Activated CD4-positive, alpha-beta T cell treated with anti-CD3 and anti-CD28 coated beads for 1 hour (primary cell): ENCODE measurements around the gene CNTN5.

Source experiments
- DNase-seq: peaks from one replicate; pipeline ENCODE4 v3.0.0-alpha.2; 2020

Gene CNTN5

DNA sequence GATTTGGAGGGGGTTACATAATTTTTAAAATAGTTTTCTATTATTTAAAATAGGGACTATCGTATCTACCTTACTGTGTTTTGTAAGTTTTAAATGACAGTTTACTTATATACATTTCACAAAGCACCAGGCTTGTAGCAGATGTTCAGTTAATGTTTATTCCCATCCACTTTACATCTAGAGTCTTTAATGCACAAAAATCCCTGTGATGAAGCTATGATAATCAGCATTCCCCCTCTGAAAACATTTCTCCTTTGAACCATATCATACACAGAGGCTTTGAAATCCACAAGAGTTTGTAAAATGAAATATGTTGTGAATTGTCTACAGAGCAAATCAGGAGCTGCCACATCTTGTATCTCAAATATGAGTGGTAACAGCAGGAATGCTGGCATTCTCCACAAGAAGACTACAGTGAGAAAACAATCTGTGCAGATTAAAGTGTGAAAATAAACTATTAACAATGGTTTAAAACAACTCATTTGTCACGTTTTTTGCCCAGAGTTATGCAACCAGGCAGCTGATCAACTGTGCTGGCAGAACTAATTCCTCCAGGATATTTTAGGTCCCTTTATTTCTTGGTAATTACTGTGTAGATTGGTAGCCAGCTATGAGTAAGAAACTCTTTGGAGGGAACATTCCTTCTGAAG is 967.2 kb downstream of the CNTN5 start:
- DNase-seq: no peak

- no peak for DNase-seq
These were observed 967.7 kb downstream of the CNTN5 start for GRCh38 chr11:99988471-99988837.

DNA sequence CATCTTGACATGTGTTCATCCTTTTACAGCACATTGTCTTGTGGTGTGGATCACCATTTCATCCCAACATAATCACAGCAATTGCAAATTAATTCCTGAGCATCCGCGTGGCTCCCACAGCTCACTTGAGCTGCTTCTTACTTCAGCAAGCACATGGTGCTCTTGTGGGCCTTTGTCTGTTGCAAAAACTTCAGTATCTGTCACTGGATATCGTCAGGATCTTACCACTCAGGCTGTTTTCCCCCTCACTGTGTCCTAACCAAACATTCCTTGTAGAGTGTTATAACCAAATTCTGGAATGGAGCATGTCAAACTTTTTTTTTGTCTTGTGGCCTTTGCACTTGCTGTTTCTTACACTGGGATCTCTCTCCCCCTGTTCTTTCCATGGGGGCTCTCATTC is 983.2 kb downstream of the CNTN5 start:
- DNase-seq: no peak

GRCh38 chr11:100004541-100004940 is 983.8 kb downstream of the CNTN5 start:
- DNase-seq: no peak

DNA sequence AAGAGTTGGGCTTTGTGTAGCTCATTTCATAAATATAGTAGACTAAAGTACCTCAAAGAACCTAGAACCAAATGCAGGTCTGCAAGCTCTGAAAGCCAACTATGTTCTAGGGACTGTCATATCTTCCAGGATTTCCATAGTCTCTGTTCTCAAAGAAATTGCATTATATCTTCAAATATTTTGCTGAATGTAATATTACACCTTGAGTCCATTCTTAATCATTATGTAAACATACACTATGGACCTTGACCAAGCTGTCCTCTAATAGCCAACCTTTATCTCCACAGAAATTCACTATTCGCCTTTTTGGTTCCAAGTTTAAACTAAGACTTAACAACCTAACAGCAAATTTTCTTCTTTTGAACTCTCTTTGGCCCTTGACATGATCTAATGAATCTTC is 987.7 kb downstream of the CNTN5 start:
- no peak for DNase-seq

- DNase-seq: no peak
These were observed 989.0 kb downstream of the CNTN5 start for GRCh38 chr11:100009728-100010127.

DNA sequence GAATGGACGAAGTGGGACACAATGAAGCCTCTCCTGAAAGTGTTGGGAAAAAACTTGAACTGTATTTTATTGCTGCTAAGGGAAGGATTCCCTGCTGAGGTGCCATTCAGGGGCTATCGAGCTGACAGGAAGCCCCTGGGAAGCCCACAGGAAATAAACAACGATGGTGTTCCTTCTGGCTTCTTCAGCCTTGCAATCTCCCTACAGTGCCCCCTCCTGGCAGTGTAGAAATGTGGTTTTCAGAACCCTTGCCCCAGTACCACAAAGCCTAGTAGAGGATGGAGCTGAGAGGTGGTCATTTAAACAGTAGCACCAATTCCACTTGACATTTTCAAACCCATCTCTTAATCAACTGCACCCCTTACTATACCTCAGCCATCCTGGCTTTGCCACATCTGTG is 989.6 kb downstream of the CNTN5 start:
- no peak for DNase-seq

DNA sequence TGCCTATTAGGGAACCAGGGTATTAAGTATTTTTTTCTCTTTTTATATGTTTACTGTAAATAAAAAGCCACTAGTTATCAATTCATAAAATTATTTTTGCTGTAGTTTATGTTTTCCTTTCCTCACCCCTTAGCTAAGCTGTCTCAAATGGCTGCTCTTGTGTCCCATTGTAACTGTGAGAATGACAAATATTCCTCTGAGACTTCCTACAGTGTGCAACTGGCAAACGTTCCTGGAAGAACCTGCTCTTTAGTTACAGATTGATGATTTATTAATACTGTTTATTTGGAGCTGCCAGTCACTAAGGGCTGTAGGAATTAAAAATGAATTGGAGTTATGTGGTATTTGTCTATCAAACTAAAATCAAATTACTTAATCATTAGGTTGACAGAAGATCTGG is 990.9 kb downstream of the CNTN5 start:
- no peak for DNase-seq

- no peak for DNase-seq
These were observed 992.3 kb downstream of the CNTN5 start for GRCh38 chr11:100013011-100013410.

DNA sequence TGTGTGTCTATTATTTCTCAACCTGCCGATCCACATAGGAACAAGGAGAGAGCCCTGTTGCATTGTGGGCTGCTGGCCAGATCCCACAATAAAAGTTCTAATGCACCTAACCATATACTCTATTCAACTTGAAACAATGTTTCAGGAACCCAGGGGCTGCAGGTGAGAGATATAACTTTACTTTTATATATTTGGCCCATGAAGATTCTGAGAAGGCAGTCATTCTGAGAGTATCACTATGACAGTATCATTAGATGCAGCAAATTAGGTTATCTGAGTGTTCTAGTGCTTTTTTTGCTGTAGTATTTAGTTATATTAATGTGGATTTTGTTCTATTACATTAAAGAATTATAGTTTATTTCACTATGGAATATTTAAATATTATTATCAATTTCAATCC is 1011.2 kb downstream of the CNTN5 start:
- no peak for DNase-seq

- no peak for DNase-seq
These were observed 1040.3 kb downstream of the CNTN5 start for GRCh38 chr11:100061006-100061405.

DNA sequence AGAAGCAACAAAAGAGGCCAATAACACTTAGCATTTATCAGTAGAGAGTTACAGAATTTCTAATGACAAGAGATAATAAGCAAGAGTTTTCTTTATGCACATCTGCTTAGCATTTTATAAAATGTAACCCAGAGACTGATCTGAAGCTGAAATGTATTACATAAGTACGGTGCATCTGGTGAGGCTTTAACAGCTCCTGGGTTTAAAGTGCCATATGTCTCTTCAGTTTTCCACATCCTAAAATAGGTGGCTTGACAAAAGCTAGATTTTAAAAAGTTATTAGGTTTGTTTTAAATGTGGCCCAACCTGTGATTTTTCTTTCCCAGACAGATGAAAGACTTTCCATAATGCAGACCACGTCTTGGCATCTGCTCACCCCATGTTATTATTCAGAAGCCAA is 1045.7 kb downstream of the CNTN5 start:
- DNase-seq: no peak

- no peak for DNase-seq
These were observed 1047.4 kb downstream of the CNTN5 start for GRCh38 chr11:100068116-100068515.

- DNase-seq: no peak
These were observed 1051.4 kb downstream of the CNTN5 start for GRCh38 chr11:100072131-100072530.

GRCh38 chr11:100080381-100080780 is 1059.6 kb downstream of the CNTN5 start:
- DNase-seq: no peak

DNA sequence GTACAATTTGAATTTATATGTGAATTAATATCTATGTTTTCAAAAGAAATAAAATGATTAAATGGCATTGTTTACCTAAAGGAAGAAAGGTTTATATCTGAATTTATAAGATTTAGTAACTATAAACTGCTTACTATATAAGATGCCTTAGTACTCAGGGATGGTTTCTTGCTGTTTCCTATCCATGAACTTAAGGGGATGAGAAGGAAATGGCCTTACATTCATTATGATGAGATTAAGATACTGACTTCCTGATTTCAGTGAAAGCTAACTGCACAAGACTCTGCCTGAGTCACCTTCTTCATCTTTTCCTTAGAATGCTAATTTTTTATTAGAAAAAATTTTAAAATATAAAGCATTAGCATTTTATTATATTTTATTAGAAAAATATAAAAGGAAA is 1060.1 kb downstream of the CNTN5 start:
- no peak for DNase-seq

DNA sequence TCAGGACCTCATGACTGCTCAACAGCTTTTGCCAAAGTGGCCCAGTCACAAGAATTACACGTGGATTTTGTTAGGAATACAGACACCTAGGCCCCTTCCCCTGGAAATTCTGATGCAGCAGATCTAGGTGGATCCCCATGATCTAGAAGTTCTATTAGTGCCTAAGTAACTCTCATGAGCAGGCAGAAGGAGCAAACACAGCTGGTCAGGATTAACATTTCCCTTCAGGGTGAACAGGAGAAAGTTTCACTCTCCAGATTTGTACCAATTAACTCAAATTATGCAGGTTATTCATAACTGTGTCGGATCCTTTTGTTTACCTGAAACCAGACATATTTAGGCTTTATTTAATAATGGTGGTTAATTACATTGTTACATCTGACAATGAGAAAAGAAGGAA is 1072.9 kb downstream of the CNTN5 start:
- DNase-seq: no peak

GRCh38 chr11:100094121-100094865 is 1073.5 kb downstream of the CNTN5 start:
- DNase-seq: no peak

- DNase-seq: no peak
These were observed 1075.1 kb downstream of the CNTN5 start for GRCh38 chr11:100095809-100096208.

DNA sequence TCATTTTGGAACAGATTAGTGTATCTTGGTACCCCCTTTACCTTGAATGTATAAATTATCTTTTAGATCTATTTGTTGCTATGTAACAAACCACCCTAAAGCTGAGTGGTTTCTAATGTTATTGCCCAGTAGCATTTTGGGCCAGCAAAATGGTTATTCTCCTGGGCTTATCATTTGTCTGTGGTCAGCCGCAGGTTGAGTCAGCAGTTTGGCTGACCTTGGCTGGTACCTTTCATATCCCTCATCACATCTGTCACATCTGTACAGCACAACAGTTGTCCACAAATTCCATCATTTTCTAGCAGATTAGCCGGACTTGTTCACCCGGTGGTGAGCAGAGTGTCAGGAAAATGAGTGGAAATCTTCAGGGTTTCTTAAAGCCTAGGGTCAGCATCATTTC is 1077.8 kb downstream of the CNTN5 start:
- DNase-seq: no peak

DNA sequence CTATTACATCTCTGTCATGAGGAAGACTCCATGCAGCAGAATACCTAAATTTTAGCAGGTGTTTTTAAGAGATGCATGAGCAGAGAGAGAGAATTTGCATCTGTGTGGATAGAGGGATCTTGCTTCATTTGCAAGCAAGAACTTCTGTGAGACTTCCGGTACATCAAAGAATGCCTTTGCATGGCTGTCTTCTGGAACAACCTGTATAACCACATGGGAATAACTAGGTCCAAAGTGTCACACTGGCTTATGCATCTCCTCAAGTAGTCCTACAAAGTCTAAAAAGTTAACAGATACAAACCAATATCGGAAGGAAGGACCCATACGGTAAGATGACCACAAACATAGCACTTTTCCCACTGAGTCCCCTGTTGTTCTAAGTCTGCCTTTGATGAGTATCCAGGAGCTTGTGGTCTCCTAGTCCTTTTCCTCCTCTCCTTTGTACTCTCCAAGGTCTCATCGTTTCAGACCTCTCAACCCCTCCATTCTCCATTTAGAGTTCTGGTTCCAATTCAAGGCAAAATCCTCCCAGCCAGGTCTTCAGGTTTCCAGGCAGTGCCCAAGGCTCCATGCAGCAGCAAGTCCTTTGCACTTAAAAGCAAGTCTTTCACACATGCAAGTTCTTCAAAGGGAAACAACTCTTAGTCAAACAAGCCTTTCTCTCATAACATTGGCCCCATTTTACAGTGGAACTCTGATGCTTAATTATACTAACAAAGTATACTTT is 1084.7 kb downstream of the CNTN5 start:
- DNase-seq: no peak

DNA sequence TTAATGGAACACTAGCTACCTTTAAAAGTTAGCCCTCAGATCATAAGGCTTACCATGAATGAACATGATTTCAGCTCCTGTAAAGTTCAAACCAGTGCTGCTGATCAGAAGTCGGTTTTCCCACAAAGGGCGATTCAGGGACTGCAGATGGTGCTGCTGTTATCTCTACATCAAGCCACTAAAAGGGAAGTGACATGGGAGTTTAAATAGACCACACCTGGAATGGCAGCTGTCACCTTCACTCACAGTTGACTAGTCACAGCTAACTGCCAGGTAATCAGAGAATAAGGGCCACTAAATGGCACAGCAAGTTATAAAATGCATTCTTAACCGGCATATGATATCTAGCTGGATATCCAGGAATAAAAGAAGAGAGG is 1085.2 kb downstream of the CNTN5 start:
- DNase-seq: no peak

DNA sequence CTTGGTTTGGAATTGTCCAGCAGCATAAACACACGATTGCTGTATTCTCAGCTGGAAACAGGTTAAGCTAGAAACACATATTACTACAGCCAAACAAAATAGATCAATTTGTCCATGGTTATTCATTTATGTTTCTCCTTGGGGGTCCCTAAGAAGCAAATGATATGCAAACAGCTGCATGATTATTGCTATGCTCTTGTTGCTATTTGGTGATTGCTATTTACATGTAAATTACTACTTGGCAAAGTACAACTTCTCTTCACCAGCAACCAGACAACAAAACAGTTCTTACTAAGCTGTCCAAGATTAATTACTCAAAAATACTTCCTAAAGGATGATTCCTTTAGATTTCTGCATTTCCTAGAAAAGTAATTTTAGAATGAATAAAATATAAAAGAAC is 1098.4 kb downstream of the CNTN5 start:
- no peak for DNase-seq

DNA sequence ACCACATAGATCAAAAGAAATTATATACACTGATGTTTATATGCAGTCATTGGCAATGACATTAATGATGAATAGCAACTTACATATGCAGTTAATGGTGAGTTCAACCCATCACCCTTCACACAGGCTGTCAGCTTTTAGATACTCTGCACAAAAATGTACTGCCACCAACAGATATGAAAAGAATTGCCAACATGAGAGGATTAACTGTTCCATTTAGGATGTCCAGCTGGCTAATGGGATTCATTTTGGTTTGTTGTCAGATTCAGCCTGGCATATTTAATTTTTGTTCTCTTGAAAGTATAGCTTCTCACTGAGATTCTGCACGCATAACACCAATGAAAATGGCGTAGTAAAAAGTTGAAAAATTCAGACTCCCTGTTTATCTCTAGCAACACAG is 1112.4 kb downstream of the CNTN5 start:
- no peak for DNase-seq
